ENCODE results near the gene EML1. TPM values are rescaled to one million over a fixed set of nuclear protein-coding genes. Genes with fewer than 3 reads are reported as not detected.

EML1 gene
- total RNA-seq, 3 donors from 2014 or later: 5.4 to 82.5 (median 8.1) TPM

DNA sequence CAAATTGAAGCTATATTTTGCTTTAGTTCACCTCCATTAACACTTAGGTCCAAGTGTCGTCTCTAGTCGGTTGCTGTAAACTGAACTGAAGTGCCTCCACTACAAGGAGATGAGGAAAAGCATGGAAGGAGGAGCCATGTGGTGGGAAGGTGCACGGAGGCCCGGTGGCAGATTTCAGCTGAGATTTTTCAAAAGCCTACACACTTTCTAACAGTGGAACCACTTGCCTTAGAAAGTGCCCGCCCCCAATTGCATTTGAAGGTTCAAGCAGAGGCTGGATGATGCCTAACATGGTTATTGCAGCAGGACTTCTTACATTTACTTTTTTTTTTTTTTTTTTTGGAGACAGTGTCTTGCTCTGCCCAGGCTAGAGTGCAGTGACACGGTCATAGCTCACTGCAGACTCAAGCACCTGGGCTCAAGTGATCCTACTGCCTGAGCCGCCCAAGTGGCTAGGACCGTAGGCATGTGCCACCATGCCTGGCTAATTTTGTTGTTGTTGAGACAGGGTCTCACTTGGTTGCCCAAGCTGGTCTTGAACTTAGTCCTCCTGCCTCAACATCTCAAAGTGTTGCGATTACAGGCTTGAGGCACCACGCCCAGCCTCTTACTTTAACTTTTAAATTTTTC lies 27.6 kb downstream of the EML1 start:
- TF ChIP-seq, protein P1, sequence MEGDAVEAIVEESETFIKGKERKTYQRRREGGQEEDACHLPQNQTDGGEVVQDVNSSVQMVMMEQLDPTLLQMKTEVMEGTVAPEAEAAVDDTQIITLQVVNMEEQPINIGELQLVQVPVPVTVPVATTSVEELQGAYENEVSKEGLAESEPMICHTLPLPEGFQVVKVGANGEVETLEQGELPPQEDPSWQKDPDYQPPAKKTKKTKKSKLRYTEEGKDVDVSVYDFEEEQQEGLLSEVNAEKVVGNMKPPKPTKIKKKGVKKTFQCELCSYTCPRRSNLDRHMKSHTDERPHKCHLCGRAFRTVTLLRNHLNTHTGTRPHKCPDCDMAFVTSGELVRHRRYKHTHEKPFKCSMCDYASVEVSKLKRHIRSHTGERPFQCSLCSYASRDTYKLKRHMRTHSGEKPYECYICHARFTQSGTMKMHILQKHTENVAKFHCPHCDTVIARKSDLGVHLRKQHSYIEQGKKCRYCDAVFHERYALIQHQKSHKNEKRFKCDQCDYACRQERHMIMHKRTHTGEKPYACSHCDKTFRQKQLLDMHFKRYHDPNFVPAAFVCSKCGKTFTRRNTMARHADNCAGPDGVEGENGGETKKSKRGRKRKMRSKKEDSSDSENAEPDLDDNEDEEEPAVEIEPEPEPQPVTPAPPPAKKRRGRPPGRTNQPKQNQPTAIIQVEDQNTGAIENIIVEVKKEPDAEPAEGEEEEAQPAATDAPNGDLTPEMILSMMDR (IDR thresholded peaks at IDR 0.05): no peak
- no peaks in the 10 kb centered on the region for H3K9me3 ChIP-seq
- H3K4me3 ChIP-seq: no peak overlapping the region
- ATAC-seq: no peak
- H3K36me3 ChIP-seq (ENCODE audit: low read depth): no peaks in the 10 kb centered on the region
- intact Hi-C loops (cut with DNase I, micrococcal nuclease): no loop called here
- DNase-seq: no peak
- H3K4me1 ChIP-seq (ENCODE audit: low read depth): no peaks in the 10 kb centered on the region

DNA sequence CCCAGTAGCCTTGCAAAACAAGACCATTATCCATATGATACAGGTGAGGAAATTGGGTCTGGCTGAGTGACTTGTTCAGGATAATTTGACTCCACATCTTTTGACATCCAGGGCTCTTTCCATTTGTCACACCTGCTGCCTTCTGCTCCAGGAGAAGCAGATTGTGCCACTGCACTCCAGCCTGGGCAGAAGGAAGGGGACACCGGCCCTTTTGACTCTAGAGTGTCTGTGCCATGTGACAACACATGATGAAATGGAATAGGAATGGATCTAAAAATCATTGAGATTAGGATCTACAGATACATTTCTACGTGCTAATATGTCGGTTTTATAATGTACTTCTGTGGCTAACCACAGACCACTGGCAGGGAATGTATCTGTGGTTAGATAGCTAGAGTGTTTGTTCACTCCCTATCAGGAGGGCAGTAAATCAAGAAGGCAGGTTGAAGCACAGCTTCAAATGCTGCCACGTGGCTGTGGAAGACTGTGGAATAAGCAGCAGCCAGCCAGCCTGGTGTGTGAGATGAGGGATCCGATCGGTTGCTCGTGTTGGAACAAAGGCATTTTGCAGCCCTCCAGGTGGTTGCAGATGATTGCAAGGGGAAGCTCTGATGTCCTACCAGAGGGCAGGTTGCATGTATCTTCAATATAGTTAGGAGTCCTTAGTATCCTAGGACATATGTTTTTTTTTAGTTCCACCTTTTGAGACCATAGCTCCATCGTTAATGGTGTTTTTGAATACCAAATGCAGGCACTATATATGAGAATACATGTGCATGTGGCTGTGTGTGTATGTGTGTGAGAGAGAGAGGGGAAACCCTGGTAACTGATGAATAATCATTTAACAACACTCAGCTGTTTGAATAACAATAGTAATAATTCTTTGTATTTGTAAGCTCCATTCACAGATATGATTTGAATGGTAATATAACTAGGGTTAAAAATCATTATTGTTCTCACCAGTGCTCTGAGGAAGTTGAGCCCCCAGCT lies 28.6 kb downstream of the EML1 start:
- TF ChIP-seq, protein P1 (IDR thresholded peaks at IDR 0.05): no peak
- Histone ChIP-seq H3K4me3 (no peak overlapping the region), H3K9me3 (no peaks in the 10 kb centered on the region), H3K36me3 (ENCODE audit: low read depth) (no peaks in the 10 kb centered on the region), H3K4me1 (ENCODE audit: low read depth) (no peaks in the 10 kb centered on the region)
- intact Hi-C loops (cut with DNase I, micrococcal nuclease): no loop called here
- ATAC-seq (no peak), DNase-seq (no peak)

DNA sequence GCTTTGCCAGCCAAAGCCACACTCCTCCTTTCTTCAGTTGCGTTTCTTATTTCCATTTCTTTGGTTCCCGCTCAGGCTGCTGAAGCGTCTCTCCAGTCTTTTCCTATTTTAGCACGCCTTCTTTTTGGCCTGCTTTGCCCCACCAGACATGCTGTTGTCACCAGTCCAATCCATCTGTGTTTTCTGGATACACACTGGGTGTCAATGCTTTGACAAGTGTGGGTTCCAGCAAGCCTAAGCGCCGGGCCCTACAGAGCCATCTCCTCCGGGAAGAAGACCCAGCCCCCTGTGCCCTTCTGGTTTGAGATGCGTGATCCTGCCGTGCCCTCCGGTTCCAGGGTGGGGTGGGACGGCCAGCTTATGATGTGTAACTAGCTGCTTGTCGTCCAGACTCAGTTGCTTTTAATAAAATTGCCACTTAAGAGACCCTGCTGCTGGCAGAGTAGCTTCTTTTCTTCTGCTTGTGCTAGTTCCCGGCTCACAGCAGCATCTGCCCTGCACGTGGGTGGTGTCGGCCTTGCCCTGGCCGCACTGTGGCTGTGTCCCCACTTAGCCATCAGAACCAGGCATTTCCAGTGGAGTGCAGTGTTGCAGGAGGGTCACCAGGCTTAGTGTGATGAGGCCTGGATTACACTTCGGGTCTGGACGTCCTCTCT lies 29.7 kb downstream of the EML1 start:
- no peaks in the 10 kb centered on the region for H3K36me3 ChIP-seq (ENCODE audit: low read depth)

DNA sequence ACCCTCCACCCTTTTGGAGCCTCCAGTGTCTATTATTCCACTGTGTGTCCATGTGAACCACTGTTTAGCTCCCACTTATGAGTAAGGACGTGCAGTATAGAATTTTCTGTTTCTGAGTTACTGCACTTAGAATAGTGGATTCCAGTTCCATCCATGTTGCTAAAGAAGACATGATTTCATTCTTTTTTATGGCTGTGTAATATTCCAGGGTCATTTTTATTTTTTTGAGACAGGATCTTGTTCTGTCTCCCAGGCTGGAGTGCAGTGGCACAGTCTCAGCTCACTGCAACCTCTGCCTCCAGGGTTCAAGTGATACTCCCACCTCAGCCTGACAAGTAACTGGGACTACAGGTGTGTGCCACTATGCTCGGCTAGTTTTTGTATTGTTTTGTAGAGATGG lies 31.6 kb downstream of the EML1 start:
- DNase-seq (no peak), ATAC-seq (no peak)
- intact Hi-C loops (cut with DNase I, micrococcal nuclease): no loop called here
- no peaks in the 10 kb centered on the region for H3K36me3 ChIP-seq (ENCODE audit: low read depth)
- H3K4me3 ChIP-seq: no peak overlapping the region
- TF ChIP-seq, protein P1 (IDR thresholded peaks at IDR 0.05): no peak
- no peaks in the 10 kb centered on the region for H3K4me1 ChIP-seq (ENCODE audit: low read depth)
- H3K9me3 ChIP-seq: no peaks in the 10 kb centered on the region

More for the DNA sequence above, 29.7 kb downstream of the EML1 start:
- no peaks in the 10 kb centered on the region for H3K4me1 ChIP-seq (ENCODE audit: low read depth)
- no peaks in the 10 kb centered on the region for H3K9me3 ChIP-seq
- intact Hi-C loops (cut with DNase I, micrococcal nuclease): no loop called here
- DNase-seq: no peak
- TF ChIP-seq, protein P1 (IDR thresholded peaks at IDR 0.05): no peak
- no peak for ATAC-seq
- H3K4me3 ChIP-seq: no peak overlapping the region

DNA sequence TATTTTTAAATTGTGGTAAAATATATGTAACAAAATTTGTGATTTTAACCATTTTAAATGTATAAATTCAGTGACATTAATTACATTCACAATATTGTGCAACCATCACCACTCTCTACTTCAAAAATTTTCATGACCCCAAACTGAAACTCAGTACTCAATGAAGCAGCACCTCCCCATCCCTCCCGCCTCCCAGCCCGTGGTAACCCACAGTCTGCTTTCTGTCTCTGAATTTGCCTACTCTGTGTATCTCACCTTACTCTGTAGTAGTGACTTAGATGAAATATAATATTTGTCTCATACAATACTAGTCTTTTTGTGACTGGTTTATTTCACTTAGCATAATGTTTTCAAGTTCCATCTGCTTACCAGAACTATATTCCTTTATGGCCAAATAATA lies 36.2 kb downstream of the EML1 start:
- H3K4me3 ChIP-seq: no peak overlapping the region
- H3K9me3 ChIP-seq: no peaks in the 10 kb centered on the region
- DNase-seq: no peak
- TF ChIP-seq, protein P1 (IDR thresholded peaks at IDR 0.05): no peak
- ATAC-seq: no peak
- intact Hi-C loops (cut with DNase I, micrococcal nuclease): no loop called here
- no peaks in the 10 kb centered on the region for H3K4me1 ChIP-seq (ENCODE audit: low read depth)
- no peaks in the 10 kb centered on the region for H3K36me3 ChIP-seq (ENCODE audit: low read depth)
